G401 (cell line): ENCODE results near the gene ABTB1. TPM values are rescaled to one million over a fixed set of nuclear protein-coding genes. Genes with fewer than 3 reads are reported as not detected.

Experiments used
- DNase-seq: peaks from one replicate; pipeline ENCODE4 v3.0.0-alpha.2; 2015; ENCODE audit warnings: low spot score
- in situ Hi-C: cut with HindIII; loops from 2 replicates; pipeline ENCODE4 v1.10.0; 2016; ENCODE audit warnings: low sequenced_read_pairs, mixed read lengths
- total RNA-seq: library from RNA; depleted of rRNA; stranded (reverse); fragments of >200 nt; shearing (Covaris generic); gene quantifications from 2 replicates; pipeline ENCODE4 v1.2.3, GENCODE V29; 2014; rRNA removed

Gene ABTB1
- 4.0 and 4.8 TPM in 2 replicates for total RNA-seq

GRCh38 chr3:127672429-127673190 lies at the start of gene ABTB1:
Gene ABTB1, plus strand, starts transcription at chr3:127672952. Its CDS starts 74 bp downstream, at chr3:127673026.
- DNase-seq = peak; percentile 82
- in situ Hi-C loops = no loop called here

GRCh38 chr3:127624063-127624462 lies 48.7 kb upstream of the ABTB1 start:
- in situ Hi-C loops = no loop called here
- no peak for DNase-seq

- in situ Hi-C loops = no loop called here
These were observed 46.9 kb upstream of the ABTB1 start for GRCh38 chr3:127625821-127626220.

GRCh38 chr3:127628426-127628787 lies 44.3 kb upstream of the ABTB1 start:
- in situ Hi-C loops = no loop called here
- peak; percentile 33 for DNase-seq

More at GRCh38 chr3:127625821-127626220, 46.9 kb upstream of the ABTB1 start:
- DNase-seq = no peak

- peak; percentile 69 for DNase-seq
- in situ Hi-C loops = no loop called here
These were observed 43.8 kb upstream of the ABTB1 start, which contains the start of gene PODXL2 for GRCh38 chr3:127628788-127629466. Gene PODXL2, plus strand, starts transcription at chr3:127629185. Its CDS starts 35 bp downstream, at chr3:127629220.

GRCh38 chr3:127629467-127630403 lies 43.0 kb upstream of the ABTB1 start:
- DNase-seq = peak; percentile 35
- in situ Hi-C loops = no loop called here

- in situ Hi-C loops = no loop called here
- peak; percentile 40 for DNase-seq
These were observed 41.7 kb upstream of the ABTB1 start for GRCh38 chr3:127630811-127631714.

- DNase-seq = peak; percentile 62
- in situ Hi-C loops = no loop called here
These were observed 40.5 kb upstream of the ABTB1 start for GRCh38 chr3:127632035-127632820.

GRCh38 chr3:127634653-127635052 lies 38.1 kb upstream of the ABTB1 start:
- no peak for DNase-seq
- in situ Hi-C loops = no loop called here

- no peak for DNase-seq
- in situ Hi-C loops = no loop called here
These were observed 35.2 kb upstream of the ABTB1 start for GRCh38 chr3:127637546-127637945.

- DNase-seq = no peak
- in situ Hi-C loops = no loop called here
These were observed 34.8 kb upstream of the ABTB1 start for GRCh38 chr3:127637971-127638370.

- in situ Hi-C loops = no loop called here
- DNase-seq = peak; percentile 61
These were observed 33.3 kb upstream of the ABTB1 start for GRCh38 chr3:127639173-127640041.

GRCh38 chr3:127640042-127640355 lies 32.8 kb upstream of the ABTB1 start:
- in situ Hi-C loops = no loop called here
- no peak for DNase-seq

GRCh38 chr3:127644641-127645370 lies 27.9 kb upstream of the ABTB1 start:
- DNase-seq = no peak
- in situ Hi-C loops = no loop called here

- in situ Hi-C loops = no loop called here
- DNase-seq = no peak
These were observed 27.3 kb upstream of the ABTB1 start for GRCh38 chr3:127645371-127646015.

- peak; percentile 50 for DNase-seq
- in situ Hi-C loops = no loop called here
These were observed 26.2 kb upstream of the ABTB1 start for GRCh38 chr3:127646501-127647046.
